Neural crest cell (in vitro differentiated cells): ENCODE data around the gene BIN1. TPM values are rescaled to one million over a fixed set of nuclear protein-coding genes. Genes with fewer than 3 reads are reported as not detected.

Experiments used
- DNase-seq: peaks from one replicate; pipeline ENCODE4 v3.0.0; 2021; ENCODE audit warnings: low read depth, mixed read lengths, low spot score
- H3K27ac Mint-ChIP-seq: one replicate; pipeline ENCODE4 v1.8.0; 2021; ENCODE audit warnings: mild to moderate bottlenecking, mixed read lengths; ENCODE audit not compliant: unreplicated experiment
- H3K27me3 Mint-ChIP-seq: 2 replicates; pipeline ENCODE4 v1.8.0; 2021; ENCODE audit warnings: low read depth, mild to moderate bottlenecking, mixed read lengths
- H3K36me3 Mint-ChIP-seq: 2 replicates; pipeline ENCODE4 v1.8.0; 2021; ENCODE audit warnings: low read depth, mild to moderate bottlenecking, mixed read lengths
- H3K4me1 Mint-ChIP-seq: 2 replicates; pipeline ENCODE4 v1.8.0; 2021; ENCODE audit warnings: mixed read lengths
- H3K4me3 Mint-ChIP-seq: one replicate; pipeline ENCODE4 v1.8.0; 2021; ENCODE audit warnings: mild to moderate bottlenecking, mixed read lengths
- H3K9me3 Mint-ChIP-seq: 2 replicates; pipeline ENCODE4 v1.8.0; 2021; ENCODE audit warnings: mixed read lengths
- total RNA-seq: library from RNA; stranded (reverse); gene quantifications from 2 replicates; pipeline ENCODE4 v1.2.1, GENCODE V29; 2021
- TF ChIP-seq, protein P1 (sequence below): fragments of 200-600 bp; sonication (generic); conservative IDR thresholded peaks from 2 replicates; pipeline ENCODE4 v1.5.0; 2021; ENCODE audit warnings: antibody characterized with exemption, mild to moderate bottlenecking

The BIN1 gene
- total RNA-seq, 1 donor from 2014 or later: 67.7 TPM

DNA sequence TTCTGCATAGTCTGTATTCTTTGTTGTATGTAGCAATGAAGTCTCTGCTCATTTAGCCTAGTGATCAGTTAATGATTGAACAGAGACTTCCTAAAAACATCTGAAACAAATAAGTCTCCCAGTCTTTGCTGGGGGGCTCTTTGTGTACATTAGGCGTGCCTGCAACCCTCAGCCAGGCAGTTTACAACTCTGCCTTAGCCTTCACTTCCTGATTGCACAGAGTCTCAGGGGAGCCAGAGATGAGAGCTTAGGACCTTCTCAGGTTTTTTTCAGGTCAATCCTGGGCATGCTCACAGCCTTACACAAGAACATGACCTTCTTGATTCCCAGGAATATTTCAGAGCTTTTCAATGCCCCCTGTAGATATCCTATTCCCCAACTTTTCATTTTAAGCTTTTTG lies 44.0 kb upstream of the BIN1 start:
- H3K4me3 Mint-ChIP-seq: no peak overlapping the region
- H3K36me3 Mint-ChIP-seq: no peaks in the 10 kb centered on the region
- peaks cover 2% of the 10 kb centered on the region for H3K9me3 Mint-ChIP-seq
- H3K27ac Mint-ChIP-seq: no peak overlapping the region
- H3K4me1 Mint-ChIP-seq: peaks cover 12% of the 10 kb centered on the region
- TF ChIP-seq, protein P1, sequence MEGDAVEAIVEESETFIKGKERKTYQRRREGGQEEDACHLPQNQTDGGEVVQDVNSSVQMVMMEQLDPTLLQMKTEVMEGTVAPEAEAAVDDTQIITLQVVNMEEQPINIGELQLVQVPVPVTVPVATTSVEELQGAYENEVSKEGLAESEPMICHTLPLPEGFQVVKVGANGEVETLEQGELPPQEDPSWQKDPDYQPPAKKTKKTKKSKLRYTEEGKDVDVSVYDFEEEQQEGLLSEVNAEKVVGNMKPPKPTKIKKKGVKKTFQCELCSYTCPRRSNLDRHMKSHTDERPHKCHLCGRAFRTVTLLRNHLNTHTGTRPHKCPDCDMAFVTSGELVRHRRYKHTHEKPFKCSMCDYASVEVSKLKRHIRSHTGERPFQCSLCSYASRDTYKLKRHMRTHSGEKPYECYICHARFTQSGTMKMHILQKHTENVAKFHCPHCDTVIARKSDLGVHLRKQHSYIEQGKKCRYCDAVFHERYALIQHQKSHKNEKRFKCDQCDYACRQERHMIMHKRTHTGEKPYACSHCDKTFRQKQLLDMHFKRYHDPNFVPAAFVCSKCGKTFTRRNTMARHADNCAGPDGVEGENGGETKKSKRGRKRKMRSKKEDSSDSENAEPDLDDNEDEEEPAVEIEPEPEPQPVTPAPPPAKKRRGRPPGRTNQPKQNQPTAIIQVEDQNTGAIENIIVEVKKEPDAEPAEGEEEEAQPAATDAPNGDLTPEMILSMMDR: no peak
- no peaks in the 10 kb centered on the region for H3K27me3 Mint-ChIP-seq
- DNase-seq: no peak

DNA sequence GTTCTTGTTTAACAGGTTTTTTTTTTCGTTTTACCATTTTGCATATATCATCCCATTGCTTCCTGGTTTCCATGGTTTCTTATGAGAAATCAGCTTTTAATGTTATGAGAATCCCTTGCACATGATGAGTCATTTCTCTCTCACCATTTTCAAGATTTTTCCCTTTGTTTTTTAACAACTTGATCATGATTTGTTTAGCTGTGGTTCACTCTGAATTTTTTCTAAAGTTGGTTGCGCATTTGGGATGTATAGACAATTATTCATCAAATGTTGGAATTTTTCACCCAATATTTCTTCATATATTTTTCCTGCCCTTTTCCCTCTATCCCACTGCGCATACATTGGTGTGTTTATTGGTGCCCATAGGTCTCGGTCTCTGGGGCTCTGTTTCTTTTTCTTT lies 42.4 kb upstream of the BIN1 start:
- H3K27me3 Mint-ChIP-seq: no peaks in the 10 kb centered on the region
- H3K4me1 Mint-ChIP-seq: peaks cover 14% of the 10 kb centered on the region
- H3K36me3 Mint-ChIP-seq: no peaks in the 10 kb centered on the region
- H3K27ac Mint-ChIP-seq: no peak overlapping the region
- no peak overlapping the region for H3K4me3 Mint-ChIP-seq
- peaks cover 2% of the 10 kb centered on the region for H3K9me3 Mint-ChIP-seq
- no peak for DNase-seq
- TF ChIP-seq, protein P1: no peak

DNA sequence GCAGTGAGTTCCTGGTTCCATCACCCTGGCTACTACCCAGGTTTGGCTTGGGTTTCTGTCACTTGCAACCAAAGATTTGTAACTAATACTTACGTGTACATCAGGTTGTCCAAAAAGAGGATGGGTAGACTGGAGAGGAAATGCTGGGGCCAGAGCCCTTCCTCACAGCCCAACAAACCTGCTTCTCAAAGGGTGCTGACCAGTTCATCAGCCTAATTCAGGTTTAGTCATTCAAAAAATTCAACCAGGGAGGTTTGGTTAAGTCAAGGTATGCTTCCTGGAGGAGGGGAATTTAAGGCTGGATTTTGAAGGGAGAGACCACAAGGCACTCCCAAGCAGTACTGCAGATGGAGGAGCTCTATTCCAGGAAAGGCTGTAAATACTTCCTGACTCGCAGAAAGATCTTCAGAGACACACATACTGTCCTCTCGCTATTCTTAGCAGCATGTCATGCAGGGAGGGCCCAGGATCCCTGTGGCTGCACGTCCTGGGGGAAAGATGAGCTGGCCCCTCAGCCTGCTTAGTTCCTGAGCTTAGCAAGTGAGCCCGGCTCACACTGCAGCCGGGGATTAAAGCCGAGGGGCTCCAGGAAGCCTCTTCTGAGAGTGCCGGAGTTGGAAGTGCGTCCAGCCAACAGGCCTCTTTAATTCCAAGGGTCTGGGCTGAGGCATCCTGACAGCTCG lies 40.0 kb upstream of the BIN1 start:
- TF ChIP-seq, protein P1: no peak
- DNase-seq: no peak

DNA sequence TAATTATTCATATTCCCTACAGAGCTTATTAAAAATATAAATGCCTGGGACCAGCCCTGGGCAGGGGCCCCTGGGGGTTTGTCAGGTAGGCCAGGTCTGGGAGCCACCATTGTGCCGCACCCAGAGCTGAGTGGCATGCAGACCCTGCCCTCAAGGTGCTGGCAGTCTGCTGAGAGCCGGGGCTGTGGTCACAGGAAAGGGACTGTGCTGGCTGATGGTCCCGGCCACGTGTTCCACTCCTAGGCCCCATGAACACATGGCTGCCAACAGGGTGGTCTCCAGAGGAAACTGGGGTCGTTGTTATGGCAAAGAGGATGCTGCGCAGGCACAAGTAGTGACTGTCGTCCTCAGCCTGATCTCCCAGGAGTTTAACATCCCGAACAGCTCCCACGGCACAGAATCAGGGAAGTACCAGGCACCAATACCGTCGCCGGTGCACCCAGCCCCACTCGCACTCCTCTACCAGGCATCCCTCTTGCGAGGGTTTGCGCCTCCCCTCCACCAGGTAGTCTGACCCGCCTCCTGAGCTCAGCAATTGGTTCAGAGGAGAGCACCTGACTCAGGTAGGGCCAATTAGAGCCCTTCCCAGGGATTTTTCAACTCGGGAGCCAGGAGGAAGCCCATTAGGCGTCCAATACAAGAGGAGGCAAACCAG lies 39.2 kb upstream of the BIN1 start:
- Mint-ChIP-seq H3K36me3 (no peaks in the 10 kb centered on the region), H3K27ac (no peak overlapping the region), H3K4me1 (peaks cover 30% of the 10 kb centered on the region), H3K27me3 (no peaks in the 10 kb centered on the region), H3K4me3 (no peak overlapping the region), H3K9me3 (peaks cover 2% of the 10 kb centered on the region)
- TF ChIP-seq, protein P1: no peak
- no peak for DNase-seq

More for the DNA sequence above, 40.0 kb upstream of the BIN1 start:
- Mint-ChIP-seq H3K27me3 (no peaks in the 10 kb centered on the region), H3K9me3 (peaks cover 2% of the 10 kb centered on the region), H3K27ac (no peak overlapping the region), H3K4me1 (peaks cover 30% of the 10 kb centered on the region), H3K4me3 (no peak overlapping the region), H3K36me3 (no peaks in the 10 kb centered on the region)

DNA sequence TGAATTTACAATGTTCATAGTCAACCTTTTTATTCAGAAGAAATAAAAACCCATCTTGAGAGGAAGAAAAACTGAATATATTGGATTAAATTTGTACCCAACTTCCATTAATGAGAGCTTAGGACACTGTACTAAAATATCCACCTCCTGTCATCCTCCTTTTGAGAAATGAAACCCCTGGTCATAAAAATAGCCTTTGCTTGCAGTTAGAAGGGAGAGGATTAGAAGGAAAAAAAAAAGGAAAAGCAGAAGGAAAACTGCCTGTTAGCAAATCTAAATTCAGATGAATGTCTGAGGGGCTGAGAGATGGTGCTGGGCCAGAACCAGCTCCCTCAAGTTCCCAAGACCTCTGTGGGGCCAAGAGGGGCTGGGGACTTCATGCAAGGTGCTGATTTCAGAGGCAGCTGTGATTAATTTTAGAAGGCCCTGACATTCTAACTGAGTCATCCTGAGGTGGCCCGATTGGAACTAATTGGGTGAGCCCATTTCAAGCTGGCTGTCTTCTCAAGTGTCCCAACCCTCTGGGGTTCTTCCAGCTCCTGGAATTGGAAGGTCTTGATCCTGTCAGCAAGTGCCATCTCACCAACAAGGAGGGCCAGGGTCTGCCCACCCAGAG lies 38.4 kb upstream of the BIN1 start:
- Mint-ChIP-seq H3K4me1 (peaks cover 30% of the 10 kb centered on the region), H3K36me3 (no peaks in the 10 kb centered on the region), H3K4me3 (no peak overlapping the region), H3K27ac (no peak overlapping the region), H3K27me3 (no peaks in the 10 kb centered on the region), H3K9me3 (peaks cover 2% of the 10 kb centered on the region)
- TF ChIP-seq, protein P1: no peak
- no peak for DNase-seq
